OCI-LY3 (cell line): Measurements from ENCODE around the gene CAV1.

Experiments
- H2AFZ ChIP-seq: fragments of 200-600, 300-600 bp; shearing (Covaris generic); 2 replicates; pipeline ENCODE4 v1.6.0; 2014; ENCODE audit warnings: antibody characterized with exemption, low read depth, low read length
- H3K27ac ChIP-seq: fragments of 200-600, 300-600 bp; sonication (generic); 2 replicates; pipeline ENCODE4 v1.5.1; 2014; ENCODE audit warnings: mild to moderate bottlenecking, low read length, moderate library complexity, mixed read lengths
- H3K27me3 ChIP-seq: fragments of 200-600, 300-600 bp; sonication (generic); 2 replicates; pipeline ENCODE4 v1.6.1; 2014; ENCODE audit warnings: low read depth, low read length, mixed read lengths
- H3K36me3 ChIP-seq: fragments of 200-600, 300-600 bp; sonication (generic); replicated peaks from 2 replicates; pipeline ENCODE3; 2014; ENCODE audit warnings: low read depth, low read length, mixed read lengths
- H3K4me1 ChIP-seq: fragments of 300-600, 200-600 bp; sonication (generic); 2 replicates; pipeline ENCODE4 v1.6.1; 2014; ENCODE audit warnings: low read length, mixed read lengths
- H3K4me2 ChIP-seq: fragments of 200-600, 300-600 bp; sonication (generic); 2 replicates; pipeline ENCODE4 v1.6.1; 2014; ENCODE audit warnings: low read length, mixed read lengths
- H3K4me3 ChIP-seq: fragments of 300-600, 200-600 bp; sonication (generic); 2 replicates; pipeline ENCODE4 v1.5.1; 2014; ENCODE audit warnings: antibody characterized with exemption, mild to moderate bottlenecking, low read length, moderate library complexity
- H3K79me2 ChIP-seq: fragments of 300-600, 200-600 bp; shearing (Covaris generic); 2 replicates; pipeline ENCODE4 v1.6.1; 2014; ENCODE audit warnings: mild to moderate bottlenecking, low read length, mixed read lengths
- H3K9ac ChIP-seq: fragments of 300-600, 200-600 bp; shearing (Covaris generic); 2 replicates; pipeline ENCODE4 v1.6.0; 2014; ENCODE audit warnings: mild to moderate bottlenecking, low read length, moderate library complexity
- H3K9me3 ChIP-seq: fragments of 200-600, 300-600 bp; shearing (Covaris generic); 2 replicates; pipeline ENCODE4 v1.6.1; 2014; ENCODE audit warnings: low read length, mixed read lengths; ENCODE audit not compliant: insufficient read depth
- H4K20me1 ChIP-seq: fragments of 200-600, 300-600 bp; sonication (generic); 2 replicates; pipeline ENCODE4 v1.6.1; 2016; ENCODE audit warnings: low read length, mixed read lengths; ENCODE audit not compliant: insufficient read depth
- EZH2phosphoT487 ChIP-seq: fragments of 200-600 bp; shearing (Covaris generic); IDR thresholded peaks from 2 replicates; pipeline ENCODE4 v1.6.1; 2018; ENCODE audit warnings: antibody characterized with exemption, mixed run types, low read depth
- TF ChIP-seq, protein P1 (sequence below): fragments of 200-600, 300-600 bp; sonication (generic); IDR thresholded peaks from 2 replicates; pipeline ENCODE4 v1.5.1; 2014; ENCODE audit warnings: antibody characterized with exemption, low read length, low read depth

Gene CAV1

DNA sequence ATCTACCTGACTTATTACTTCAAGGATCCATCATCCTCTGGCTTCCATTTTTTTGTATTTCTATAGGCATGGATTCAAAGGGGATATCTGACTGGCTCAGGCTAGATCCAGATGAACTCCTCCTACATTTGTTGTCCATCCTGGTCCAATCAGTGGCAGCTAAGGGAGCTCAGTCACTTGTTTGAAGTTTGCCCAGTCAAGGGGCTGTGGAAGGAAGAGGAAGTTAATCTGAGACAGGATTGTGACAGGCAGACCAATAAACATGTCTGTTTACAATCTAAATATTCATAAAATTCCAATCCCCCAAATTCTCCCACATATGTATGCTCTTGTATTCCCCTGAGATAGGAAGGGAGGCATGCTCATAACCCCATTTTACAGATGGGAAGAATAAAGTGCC, 48.7 kb downstream of the CAV1 start:
- 0 out of 2 replicates have a peak, but pooled peaks cover 7% of the 10 kb centered on the region for H3K27me3 ChIP-seq
- H3K4me3 ChIP-seq = no peak overlapping the region
- H3K9me3 ChIP-seq = no peaks in the 10 kb centered on the region
- H3K27ac ChIP-seq = no peak overlapping the region
- H3K4me1 ChIP-seq = peaks cover 46% of the 10 kb centered on the region
- H3K36me3 ChIP-seq = no peaks in the 10 kb centered on the region
- TF ChIP-seq, protein P1, sequence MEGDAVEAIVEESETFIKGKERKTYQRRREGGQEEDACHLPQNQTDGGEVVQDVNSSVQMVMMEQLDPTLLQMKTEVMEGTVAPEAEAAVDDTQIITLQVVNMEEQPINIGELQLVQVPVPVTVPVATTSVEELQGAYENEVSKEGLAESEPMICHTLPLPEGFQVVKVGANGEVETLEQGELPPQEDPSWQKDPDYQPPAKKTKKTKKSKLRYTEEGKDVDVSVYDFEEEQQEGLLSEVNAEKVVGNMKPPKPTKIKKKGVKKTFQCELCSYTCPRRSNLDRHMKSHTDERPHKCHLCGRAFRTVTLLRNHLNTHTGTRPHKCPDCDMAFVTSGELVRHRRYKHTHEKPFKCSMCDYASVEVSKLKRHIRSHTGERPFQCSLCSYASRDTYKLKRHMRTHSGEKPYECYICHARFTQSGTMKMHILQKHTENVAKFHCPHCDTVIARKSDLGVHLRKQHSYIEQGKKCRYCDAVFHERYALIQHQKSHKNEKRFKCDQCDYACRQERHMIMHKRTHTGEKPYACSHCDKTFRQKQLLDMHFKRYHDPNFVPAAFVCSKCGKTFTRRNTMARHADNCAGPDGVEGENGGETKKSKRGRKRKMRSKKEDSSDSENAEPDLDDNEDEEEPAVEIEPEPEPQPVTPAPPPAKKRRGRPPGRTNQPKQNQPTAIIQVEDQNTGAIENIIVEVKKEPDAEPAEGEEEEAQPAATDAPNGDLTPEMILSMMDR = no peak
- no peak for TF ChIP-seq EZH2phosphoT487
- no peak overlapping the region for H3K4me2 ChIP-seq
- H3K79me2 ChIP-seq = no peaks in the 10 kb centered on the region
- H2AFZ ChIP-seq = no peak overlapping the region
- H3K9ac ChIP-seq = no peak overlapping the region
- H4K20me1 ChIP-seq = no peaks in the 10 kb centered on the region

- Histone ChIP-seq H3K27ac (no peak overlapping the region), H2AFZ (no peak overlapping the region), H3K27me3 (0 out of 2 replicates have a peak, but pooled peaks cover 7% of the 10 kb centered on the region), H3K36me3 (no peaks in the 10 kb centered on the region), H3K4me1 (peaks cover 46% of the 10 kb centered on the region), H3K4me3 (no peak overlapping the region), H3K9ac (no peak overlapping the region), H3K79me2 (no peaks in the 10 kb centered on the region), H3K4me2 (no peak overlapping the region), H3K9me3 (no peaks in the 10 kb centered on the region), H4K20me1 (no peaks in the 10 kb centered on the region)
- no peak for TF ChIP-seq EZH2phosphoT487
- TF ChIP-seq, protein P1 = no peak
Observed at GRCh38 chr7:116574025-116574822, 49.4 kb downstream of the CAV1 start.

GRCh38 chr7:116575853-116576252, 51.0 kb downstream of the CAV1 start:
- Histone ChIP-seq H3K27me3 (0 out of 2 replicates have a peak, but pooled peaks cover 7% of the 10 kb centered on the region), H3K27ac (no peak overlapping the region), H4K20me1 (no peaks in the 10 kb centered on the region), H3K9me3 (no peaks in the 10 kb centered on the region), H2AFZ (no peak overlapping the region), H3K9ac (no peak overlapping the region), H3K4me1 (peaks cover 33% of the 10 kb centered on the region), H3K79me2 (no peaks in the 10 kb centered on the region), H3K36me3 (no peaks in the 10 kb centered on the region), H3K4me2 (no peak overlapping the region), H3K4me3 (no peak overlapping the region)
- TF ChIP-seq, protein P1 = no peak
- TF ChIP-seq EZH2phosphoT487 = no peak
